ENCODE results near the gene APBB2.
A peak's percentile ranks its signal among the peaks of the same experiment; 100 is the strongest.
"Not testable (repeated sequence)": the region's sequence is repeated elsewhere in the genome, so short reads cannot be mapped to it uniquely, and the experiment has no call there.

APBB2 gene

DNA sequence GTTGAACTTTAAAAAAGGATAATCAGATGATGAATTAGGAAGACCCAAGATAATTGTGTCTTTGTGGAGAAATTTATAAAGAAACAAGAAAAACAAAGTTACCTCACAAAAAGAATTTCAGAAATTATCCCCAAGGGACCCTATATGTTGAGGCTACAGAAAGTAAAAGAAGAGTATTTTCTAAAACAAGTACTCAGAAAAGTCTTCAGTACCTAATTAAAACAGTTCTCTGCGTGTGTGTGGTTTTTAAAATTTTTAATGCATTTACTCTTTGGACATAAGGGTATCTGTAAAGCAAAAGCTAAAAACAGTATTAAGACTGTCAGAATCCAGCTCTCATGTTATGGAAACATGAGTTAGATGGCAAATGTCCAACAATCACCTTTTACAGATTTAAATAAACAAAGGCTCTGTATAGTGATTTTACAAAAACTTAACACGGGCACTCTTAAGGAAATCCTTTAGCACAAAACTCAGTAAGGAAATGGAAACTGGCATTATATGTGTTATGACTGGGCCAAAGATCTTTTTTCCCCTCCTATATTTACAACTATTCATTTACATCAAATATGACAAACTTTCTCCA, 277.1 kb downstream of the APBB2 start:
- no peak for DNase-seq (ENCODE audit: low read depth)

DNA sequence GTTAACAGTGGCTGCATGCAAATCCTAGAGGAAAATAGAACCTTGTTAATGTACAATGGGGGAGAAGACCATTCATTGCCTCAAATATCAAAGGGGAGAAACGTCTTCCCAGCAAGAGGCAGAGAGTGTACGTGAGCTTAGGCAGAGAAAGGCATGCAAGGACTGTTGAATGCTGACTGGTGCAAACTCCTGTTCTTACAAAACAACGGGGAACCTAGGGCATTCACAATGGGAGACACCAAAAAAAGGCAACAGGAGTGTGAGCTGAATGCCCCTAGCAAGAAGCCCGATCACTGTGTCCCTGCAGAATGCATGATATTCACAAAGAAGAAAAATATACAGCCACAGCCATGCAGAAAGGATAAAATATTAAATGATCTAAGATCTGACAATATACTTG, 279.7 kb downstream of the APBB2 start:
- DNase-seq (ENCODE audit: low read depth), result no peak

DNA sequence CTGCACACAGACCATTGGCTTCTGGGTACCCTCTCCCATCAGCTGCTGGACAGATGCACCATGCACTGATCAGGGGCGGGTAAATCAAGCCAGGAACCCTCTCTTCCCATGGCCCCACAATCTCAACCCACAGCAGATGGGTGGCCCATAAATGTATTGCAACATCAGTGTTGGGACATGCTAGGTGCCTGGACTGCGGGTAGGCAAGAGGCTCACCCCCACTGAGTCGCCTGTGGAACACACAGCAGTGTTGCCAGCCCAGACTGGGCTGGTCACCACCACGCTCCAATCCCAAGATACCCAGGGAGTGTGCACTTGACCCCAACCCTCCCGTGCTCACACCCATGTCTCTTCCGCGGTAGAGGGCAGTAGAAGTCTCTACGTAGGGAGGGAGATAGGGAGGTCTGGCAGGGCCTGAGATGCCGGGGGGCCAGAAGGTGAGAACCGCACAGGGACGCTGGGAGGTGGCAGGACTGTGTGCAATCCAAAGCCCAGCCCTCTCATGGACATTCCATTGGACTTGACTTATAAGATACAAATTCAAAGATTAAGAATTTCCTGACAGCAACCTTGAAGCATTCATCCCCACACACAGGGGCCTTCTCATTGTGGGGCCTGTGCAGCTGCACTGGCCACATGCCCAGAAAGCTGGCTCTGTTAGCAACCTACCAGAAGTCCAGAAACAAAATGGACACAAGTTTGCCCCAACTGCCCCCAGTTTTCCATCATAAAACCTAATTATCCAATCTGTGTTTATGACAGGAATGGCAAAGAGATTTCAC, 280.9 kb downstream of the APBB2 start:
- DNase-seq (ENCODE audit: low read depth), result no peak

- no peak for DNase-seq (ENCODE audit: low read depth)
Measured at GRCh38 chr4:40931841-40932240, 282.5 kb downstream of the APBB2 start.

DNA sequence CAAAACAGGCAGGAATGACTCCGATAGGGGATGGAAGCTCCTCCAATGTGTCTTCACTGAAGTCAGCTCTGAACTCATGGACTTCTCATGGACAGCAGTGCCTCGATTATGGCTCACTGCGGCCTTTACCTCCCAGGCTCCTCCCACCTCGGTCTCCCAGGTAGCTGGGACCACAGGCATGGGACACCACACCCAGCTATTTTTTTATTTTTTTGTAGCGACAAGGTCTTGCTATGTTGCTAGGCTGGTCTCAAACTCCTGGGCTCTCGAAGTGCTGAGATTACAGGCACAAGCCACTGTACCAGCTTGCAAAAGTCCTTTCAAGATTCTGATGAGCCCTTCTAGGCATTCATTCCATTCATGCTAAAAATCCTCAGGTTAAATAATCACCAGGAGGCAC, 283.1 kb downstream of the APBB2 start:
- DNase-seq (ENCODE audit: low read depth), result no peak

DNA sequence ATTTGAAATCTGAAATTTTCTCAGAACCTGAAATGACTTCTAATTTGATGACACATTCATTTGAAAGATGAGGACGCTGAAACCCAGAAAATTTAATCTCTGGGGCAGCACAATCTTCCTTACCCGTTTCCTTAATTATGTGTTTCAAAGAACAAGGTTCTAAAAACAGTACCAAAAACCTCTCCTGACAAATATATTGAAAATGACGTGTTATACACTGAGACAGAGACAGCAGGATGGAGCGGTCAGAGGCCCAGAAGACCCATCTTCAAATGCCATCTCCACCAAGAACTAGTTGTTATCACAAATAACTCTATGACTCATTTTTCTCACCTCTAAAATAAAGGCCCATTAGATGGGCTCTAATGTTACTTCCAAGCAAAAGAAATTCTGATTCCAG, 287.3 kb downstream of the APBB2 start:
- DNase-seq (ENCODE audit: low read depth), result no peak

DNA sequence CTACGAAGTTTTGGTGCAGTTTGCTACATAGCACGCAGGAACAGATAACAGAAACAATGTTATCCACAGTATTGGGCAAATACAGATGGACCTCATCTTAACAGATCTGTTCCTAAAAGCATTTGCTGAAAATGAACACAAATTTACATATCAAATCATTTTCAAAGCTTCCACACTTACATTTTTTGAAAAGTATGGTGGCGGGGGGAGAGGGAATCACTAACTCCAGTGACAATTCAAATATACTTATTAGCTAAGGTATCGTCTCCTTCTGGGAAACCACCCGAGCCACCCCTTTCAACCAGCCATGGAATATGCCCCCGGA, 289.6 kb downstream of the APBB2 start:
- DNase-seq (ENCODE audit: low read depth), result no peak

GRCh38 chr4:40924096-40924792, 290.1 kb downstream of the APBB2 start:
- peak; percentile 74 for DNase-seq (ENCODE audit: low read depth)

GRCh38 chr4:40923316-40924095, 290.8 kb downstream of the APBB2 start:
- no peak for DNase-seq (ENCODE audit: low read depth)

GRCh38 chr4:40919976-40920375, 294.4 kb downstream of the APBB2 start:
- not testable (repeated sequence) for DNase-seq (ENCODE audit: low read depth)

- DNase-seq (ENCODE audit: low read depth), result no peak
Measured at GRCh38 chr4:40918330-40918729, 296.0 kb downstream of the APBB2 start.

DNA sequence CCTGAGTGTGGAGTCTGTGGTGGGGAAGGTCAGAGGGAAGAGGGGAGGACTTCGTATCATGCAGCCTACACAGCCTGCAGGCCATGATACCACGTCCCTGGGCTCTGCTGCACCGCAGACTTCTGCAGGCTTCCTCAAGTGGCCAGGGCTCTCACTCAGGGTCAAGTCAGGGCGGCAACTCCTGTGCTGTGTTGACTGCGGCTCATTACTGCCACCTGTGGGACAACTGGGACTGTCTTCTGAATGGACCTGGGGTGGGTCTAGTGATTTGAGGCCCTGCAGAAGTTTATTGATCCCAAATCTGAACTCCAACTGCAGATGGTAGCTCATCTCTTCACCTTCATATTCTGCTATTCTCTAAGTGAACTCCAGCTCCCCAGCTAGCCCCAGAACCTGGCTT, 297.5 kb downstream of the APBB2 start:
- peak; percentile 12 for DNase-seq (ENCODE audit: low read depth)

GRCh38 chr4:40916218-40916555, 298.2 kb downstream of the APBB2 start:
- no peak for DNase-seq (ENCODE audit: low read depth)

DNA sequence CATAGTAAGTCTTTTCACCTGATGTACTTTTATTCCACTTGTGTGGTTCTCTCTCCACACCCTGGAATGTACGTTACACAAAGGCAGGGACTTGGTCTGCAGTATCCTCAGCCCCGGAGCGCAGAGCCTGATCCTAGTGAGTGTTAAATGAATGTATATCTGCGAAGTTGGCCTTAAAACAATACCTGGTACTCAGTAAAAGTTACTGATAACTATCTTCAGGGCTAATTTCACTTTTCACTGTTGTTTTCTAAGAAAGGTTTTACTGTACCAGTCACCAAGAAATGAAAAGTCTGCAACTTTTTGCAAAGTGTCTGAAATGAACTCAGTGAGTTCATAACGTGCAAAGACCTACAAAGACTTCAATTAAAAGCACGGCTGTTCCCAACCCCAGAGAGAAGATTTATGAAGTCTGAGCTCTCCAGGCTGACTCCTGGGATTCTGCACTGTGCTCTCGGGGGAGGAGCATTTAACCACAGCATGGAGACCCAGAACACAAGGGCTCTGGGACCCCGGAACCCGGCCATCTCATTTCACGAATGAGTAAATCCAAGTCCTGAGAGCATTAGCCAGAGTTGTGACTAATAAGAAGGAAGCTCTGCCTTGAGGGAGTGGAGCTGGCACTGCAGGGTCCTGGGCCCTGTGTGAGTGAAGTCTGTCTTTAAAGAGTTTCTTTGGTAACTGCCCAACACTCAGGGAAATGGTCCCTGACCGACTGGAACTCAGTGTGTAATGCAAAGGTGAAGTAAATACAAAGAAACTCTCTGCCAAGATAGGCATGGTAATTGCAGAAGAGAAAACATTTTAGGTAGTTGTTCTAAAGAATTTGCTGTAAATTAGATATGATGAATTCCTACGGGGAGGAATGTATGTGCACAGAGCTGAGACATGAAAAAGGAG, 298.8 kb downstream of the APBB2 start:
- no peak for DNase-seq (ENCODE audit: low read depth)

DNA sequence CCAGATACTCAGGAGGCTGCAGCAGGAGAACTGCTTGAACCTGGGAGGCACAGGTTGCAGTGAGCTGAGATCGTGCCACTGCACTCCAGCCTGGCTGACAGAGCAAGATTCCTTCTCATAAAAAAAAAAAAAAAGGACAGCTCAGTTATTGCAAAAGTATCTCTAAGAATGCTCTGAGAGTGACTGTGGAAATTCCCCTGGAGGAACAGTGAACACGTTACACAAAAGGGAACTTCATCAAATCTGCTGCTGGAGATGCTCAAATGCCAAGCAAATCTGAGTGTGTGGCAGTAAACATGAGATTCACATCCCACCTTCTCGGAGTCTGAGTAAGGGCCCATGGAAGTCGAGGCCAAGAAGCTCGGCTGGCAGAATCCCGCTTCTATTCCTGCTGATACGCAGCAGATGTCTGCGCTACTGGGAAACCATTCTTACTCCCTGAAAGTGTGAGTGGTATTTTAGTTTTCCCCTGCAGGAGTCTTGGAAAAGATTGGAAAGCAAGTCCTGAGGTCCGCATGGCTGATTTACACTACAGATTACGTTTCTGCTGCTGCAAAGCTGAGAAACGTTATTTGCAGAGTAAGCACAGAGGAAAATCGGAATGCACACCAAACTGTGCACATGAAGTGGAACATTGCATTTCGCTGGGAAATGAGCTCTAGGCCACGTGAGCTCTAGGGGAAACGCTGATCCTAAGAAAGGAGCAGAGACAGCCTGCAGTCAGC, 301.7 kb downstream of the APBB2 start:
- no peak for DNase-seq (ENCODE audit: low read depth)

DNA sequence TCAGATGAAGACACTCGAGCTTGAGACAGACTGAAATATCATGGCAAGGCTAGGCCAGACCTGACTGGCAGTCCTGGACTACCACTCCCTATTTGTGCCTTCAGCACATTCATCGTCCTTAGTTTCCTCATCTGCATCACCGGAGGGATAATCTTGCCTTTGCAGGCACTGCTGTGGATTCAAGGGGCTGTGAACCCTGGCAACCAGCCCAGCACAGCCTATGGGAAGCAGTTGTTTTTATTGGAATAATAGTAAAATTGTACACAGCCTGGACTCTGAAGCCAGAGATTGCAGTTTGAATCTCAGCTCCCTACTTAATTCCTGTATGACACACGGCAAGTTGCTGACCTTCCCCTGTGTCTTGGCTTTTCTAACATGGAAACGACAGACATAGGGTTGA, 303.6 kb downstream of the APBB2 start:
- no peak for DNase-seq (ENCODE audit: low read depth)

DNA sequence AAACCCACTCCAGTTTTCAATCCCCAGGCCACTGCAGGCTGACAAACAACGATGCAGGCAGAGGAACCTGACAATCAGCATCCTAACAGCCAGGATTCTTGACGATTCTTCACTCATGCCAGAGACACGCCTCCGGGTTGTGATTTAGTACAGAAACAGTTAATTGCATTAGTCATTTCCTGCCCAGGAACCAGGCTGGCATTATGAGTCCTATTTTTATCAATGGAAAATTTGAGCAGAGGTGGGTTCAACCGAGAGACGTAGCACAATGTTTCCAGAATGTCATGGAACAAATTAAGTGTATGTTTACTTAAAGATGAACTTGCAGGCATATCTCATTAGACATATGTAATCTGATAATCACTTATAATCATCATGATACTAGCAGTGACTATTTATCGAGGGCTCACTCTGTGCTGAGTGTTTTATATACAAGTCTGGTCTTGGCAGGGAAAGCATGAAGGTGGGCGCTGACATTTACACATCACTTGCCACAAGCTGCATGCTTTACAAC, 304.9 kb downstream of the APBB2 start:
- no peak for DNase-seq (ENCODE audit: low read depth)

GRCh38 chr4:40908702-40909362, 305.5 kb downstream of the APBB2 start:
- peak; percentile 53 for DNase-seq (ENCODE audit: low read depth)

GRCh38 chr4:40908297-40908696, 306.0 kb downstream of the APBB2 start:
- DNase-seq (ENCODE audit: low read depth), result no peak

DNA sequence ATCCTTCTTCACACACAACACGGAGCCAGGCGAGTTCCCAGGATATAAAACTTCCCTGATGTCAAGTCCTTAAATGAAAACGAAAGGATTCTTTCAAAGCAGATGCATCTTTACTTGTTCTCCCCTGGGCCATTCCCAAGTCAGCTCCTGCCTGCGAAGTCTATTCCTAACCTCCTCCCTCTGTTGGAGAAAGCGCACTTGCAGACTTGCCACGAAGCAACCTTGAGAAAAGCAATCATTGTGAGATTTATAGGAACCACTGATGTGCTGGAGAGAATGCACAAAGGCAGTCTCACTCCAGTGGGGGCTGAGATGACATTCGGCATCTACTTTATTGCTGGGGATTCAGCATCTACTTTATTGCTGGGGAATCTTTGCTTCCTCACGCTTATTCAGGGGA, 308.9 kb downstream of the APBB2 start:
- no peak for DNase-seq (ENCODE audit: low read depth)
